Psoas muscle (tissue), 8 donors: Measurements from ENCODE around the gene KIF1A. TPM values are rescaled to one million over a fixed set of nuclear protein-coding genes. Genes with fewer than 3 reads are reported as not detected.
A peak's percentile ranks its signal among the peaks of the same experiment; 100 is the strongest.

Source experiments
- ATAC-seq, 4 donors: fragments of 200-7000 bp; cut with Tn5 transposase; one replicate each; pipeline ENCODE4 v1.9.1; 2020; ENCODE audit warnings: moderate library complexity in 3 of 4, mild to moderate bottlenecking in 2 of 4
- DNase-seq, 2 donors: peaks; one replicate each; pipeline ENCODE4 v3.0.0-alpha.2; 2020
- H3K27ac ChIP-seq: fragments of 200-600 bp; one replicate; pipeline ENCODE4 v1.8.0; 2022
- H3K27me3 ChIP-seq, 3 donors: fragments of 200-600 bp in 1 of 3; one replicate each; pipeline versions ENCODE4 v1.6.1 to v1.8.0; 2013 to 2022; ENCODE audit warnings: low read length in 2 of 3, mild to moderate bottlenecking in 2 of 3, moderate library complexity in 1 of 3; ENCODE audit not compliant: insufficient read depth in 3 of 3
- H3K36me3 ChIP-seq, 2 donors: fragments of 200-600 bp in 1 of 2; one replicate each; pipeline versions ENCODE4 v1.6.1 to v1.8.0; 2013 to 2022; ENCODE audit warnings: low read depth in 1 of 2, mild to moderate bottlenecking in 1 of 2, moderate library complexity in 1 of 2; ENCODE audit not compliant: insufficient read depth in 1 of 2
- H3K4me1 ChIP-seq: fragments of 200-600 bp; one replicate; pipeline ENCODE4 v1.8.0; 2022
- H3K4me3 ChIP-seq: fragments of 200-600 bp; one replicate; pipeline ENCODE4 v1.8.0; 2022; ENCODE audit warnings: mild to moderate bottlenecking
- H3K9me3 ChIP-seq: fragments of 200-600 bp; one replicate; pipeline ENCODE4 v1.8.0; 2022
- WGBS, 3 donors: extraction: QIAGEN DNeasy Blood & Tissue Kit; methylation state at CpG; one replicate each; pipeline versions ENCODE4 v1.1.6 to v1.1.7; 2013; 5-methylcytosine and 5-hydroxymethylcytosine counted together
- intact Hi-C, 2 donors: fragments of 100-400 bp; cut with DNase I; formaldehyde crosslinking; loops; one replicate each; pipeline versions ENCODE4 v1.11.0 to v1.14.2; 2022
- polyA plus RNA-seq, 3 donors: library from polyadenylated mRNA; stranded (reverse); fragments of 200-250 nt; gene quantifications; one replicate each; pipeline ENCODE4 v1.2.3, GENCODE V29; 2013
- total RNA-seq, 4 donors: library from RNA; stranded (reverse); fragmentation: NEBNext Ultra II Directional in 2 of 4; extraction: Animal tissue kit (Norgen Biotek cat#: 25700) in 2 of 4; gene quantifications; one replicate each; pipeline versions ENCODE4 v1.2.1 to v1.2.4, GENCODE V29; 2021 to 2023
- TF ChIP-seq, protein P1 (sequence below): fragments of 200-600 bp; IDR thresholded peaks from one replicate; pipeline ENCODE4 v1.8.0; 2022; ENCODE audit warnings: antibody characterized with exemption
- donor health status: healthy with polysubstance abuse.
- donor health status: DM: no; HTN: no; CAD: no; lungs with moderate emphysema.
- donor health status: Bipolar disorder and iron deficiency.
- donor health status: healthy.
- donor health status: DM: yes; HTN: yes; CAD: no.
- donor health status: DM: no; HTN: no; CAD: no.
- donor health status: DM: no; HTN: no; CAD: no.
- donor health status: DM: yes; HTN: yes; CAD: no.

The KIF1A gene
- total and polyA plus RNA-seq, 7 donors: 0.01 to 1.2 (median 0.12) TPM; not detected in 2

DNA sequence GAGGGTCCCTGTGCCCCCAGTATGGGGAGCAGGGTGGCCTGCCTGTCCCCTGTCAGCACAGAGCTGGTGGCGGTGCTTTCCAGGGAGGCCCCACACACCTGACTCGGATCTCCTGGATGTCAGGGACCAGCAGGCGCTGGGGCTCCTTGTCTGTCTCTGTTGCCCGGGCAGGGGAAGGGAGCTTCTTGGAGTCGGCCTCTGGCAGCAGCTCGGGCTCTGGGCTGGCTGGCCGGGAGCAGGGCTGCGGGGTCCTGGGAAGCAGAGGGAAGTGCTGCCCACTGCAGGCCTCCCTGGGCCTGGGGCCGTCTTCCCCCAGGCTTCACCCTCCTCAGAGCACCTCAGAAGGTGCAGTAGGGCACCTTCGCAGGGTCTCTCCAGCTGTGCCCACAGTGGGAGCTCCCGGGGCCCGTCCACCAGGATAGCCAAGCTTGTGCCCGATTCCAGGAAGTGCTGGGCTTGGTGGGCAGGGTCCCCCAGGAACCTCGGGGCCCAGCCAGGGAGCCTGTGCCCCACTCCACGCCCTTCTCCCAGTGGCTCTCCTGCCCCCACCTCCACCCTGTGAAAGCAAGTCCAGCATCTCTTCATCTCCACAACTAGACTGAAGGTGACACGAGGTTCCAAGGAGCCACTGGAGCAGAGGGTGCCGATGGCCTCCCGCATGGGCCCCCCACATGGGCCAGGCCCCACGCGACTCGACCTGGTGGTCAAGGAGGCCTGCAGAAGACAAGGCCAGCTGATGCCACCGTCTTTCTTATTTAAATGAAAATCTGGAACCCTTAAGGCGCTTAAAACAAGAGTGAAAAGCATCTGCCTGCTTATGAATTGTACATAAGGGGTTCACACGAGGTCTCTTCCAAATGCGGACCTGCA lies 100.1 kb downstream of the KIF1A start:
- 85 to 86% (median 86%) methylated on average over 23 to 25 of the region's 25 CpGs for WGBS, 3 donors
- no peak overlapping the region for H3K4me3 ChIP-seq
- H3K9me3 ChIP-seq: no peaks in the 10 kb centered on the region
- no peaks in the 10 kb centered on the region for H3K4me1 ChIP-seq
- H3K27ac ChIP-seq: no peak overlapping the region
- ATAC-seq: no peak
- DNase-seq: no peak
- TF ChIP-seq, protein P1, sequence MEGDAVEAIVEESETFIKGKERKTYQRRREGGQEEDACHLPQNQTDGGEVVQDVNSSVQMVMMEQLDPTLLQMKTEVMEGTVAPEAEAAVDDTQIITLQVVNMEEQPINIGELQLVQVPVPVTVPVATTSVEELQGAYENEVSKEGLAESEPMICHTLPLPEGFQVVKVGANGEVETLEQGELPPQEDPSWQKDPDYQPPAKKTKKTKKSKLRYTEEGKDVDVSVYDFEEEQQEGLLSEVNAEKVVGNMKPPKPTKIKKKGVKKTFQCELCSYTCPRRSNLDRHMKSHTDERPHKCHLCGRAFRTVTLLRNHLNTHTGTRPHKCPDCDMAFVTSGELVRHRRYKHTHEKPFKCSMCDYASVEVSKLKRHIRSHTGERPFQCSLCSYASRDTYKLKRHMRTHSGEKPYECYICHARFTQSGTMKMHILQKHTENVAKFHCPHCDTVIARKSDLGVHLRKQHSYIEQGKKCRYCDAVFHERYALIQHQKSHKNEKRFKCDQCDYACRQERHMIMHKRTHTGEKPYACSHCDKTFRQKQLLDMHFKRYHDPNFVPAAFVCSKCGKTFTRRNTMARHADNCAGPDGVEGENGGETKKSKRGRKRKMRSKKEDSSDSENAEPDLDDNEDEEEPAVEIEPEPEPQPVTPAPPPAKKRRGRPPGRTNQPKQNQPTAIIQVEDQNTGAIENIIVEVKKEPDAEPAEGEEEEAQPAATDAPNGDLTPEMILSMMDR: no peak
- H3K27me3 ChIP-seq: peaks cover 0 to 4% (median 0%) of the 10 kb centered on the region in 3 donors
- intact Hi-C loops: no loop called here
- H3K36me3 ChIP-seq: no peaks in the 10 kb centered on the region

DNA sequence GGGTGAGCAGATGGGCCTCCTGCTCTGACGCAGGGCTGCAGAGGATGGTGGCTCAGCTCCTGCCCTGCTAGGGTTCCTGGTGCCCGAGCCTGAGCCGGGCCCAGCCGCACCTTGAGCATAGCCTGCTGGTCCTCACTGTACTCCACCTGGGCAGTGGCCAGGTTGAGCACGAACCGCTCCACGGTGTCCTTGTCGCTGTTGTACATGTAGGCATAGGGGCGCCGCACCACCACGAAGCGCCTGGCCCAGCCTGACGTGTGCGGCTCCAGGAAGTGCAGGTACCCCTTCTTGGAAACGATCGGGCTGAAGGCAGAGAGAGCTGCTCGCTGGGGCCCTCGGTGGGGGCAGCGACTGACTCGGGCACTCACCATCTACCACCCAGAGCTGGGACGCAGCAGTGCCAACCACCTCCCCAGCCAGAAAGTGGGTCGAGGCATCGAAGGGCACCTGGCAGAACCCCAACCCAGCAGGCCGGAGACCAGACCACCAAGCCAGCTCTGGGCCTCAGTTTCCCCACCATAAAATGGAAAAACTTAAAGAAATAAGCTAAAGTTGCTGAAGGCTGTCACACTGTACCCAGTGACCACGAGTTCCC lies 101.0 kb downstream of the KIF1A start:
- Histone ChIP-seq H3K27me3 (peaks cover 0 to 4% (median 0%) of the 10 kb centered on the region in 3 donors), H3K9me3 (no peaks in the 10 kb centered on the region), H3K4me1 (no peaks in the 10 kb centered on the region), H3K36me3 (no peaks in the 10 kb centered on the region), H3K27ac (no peak overlapping the region), H3K4me3 (no peak overlapping the region)
- TF ChIP-seq, protein P1: no peak
- WGBS, 3 donors: 89 to 94% (median 92%) methylated on average over 25 of the region's 25 CpGs
- DNase-seq (no peak), ATAC-seq (no peak)
- intact Hi-C loops: no loop called here

DNA sequence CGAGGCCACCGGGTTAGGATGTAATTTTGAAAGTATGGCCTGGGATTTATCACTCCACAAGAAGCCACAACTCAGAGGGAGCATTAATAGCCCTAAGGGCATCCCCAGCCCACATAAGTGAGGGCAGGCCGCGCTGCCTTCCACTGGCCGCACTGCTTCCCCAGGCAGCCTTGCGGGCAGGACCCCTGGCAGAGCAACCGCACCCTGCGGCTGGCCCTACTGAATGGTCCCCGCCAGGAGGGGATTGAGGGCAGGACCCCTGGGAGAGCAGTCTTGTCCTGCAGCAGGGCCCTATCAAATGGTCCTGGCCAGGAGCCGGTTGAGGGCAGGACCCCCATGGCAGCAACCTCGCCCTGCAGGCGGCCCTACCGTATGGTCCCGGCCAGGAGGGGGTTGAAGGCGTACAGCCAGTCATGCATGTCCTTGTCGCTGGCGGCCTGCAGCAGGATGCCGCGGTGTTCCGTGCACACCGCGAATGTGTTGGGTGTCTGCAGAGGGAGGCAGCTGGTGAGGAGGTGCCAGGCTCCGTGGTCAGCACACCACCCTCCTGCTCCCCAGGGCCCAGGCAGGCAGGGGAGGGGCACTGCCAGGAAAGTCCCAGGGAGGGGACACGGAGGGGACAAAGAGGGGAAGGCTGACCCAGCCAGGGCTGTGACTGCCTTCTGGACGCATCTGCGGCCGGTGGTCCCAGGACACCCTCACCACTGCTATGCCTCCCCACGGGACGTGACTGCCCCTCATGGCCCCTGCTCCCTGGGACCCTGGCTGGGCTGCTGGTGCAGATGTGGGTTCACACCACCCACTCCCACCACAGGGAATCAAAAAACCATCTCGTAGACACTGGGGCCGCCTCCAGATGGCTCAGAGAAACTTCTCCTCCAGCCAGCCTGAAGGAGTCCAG lies 102.1 kb downstream of the KIF1A start:
- DNase-seq (peak in 1 of 2 donors; percentile 3), ATAC-seq (peak in 1 of 4 donors; percentile 7)
- Histone ChIP-seq H3K4me1 (no peaks in the 10 kb centered on the region), H3K36me3 (no peaks in the 10 kb centered on the region), H3K9me3 (no peaks in the 10 kb centered on the region), H3K4me3 (no peak overlapping the region), H3K27me3 (peaks cover 0 to under 1% (median 0%) of the 10 kb centered on the region in 3 donors), H3K27ac (no peak overlapping the region)
- TF ChIP-seq, protein P1: no peak
- 85 to 89% (median 88%) methylated on average over 29 to 31 of the region's 31 CpGs for WGBS, 3 donors
- intact Hi-C loops: no loop called here

DNA sequence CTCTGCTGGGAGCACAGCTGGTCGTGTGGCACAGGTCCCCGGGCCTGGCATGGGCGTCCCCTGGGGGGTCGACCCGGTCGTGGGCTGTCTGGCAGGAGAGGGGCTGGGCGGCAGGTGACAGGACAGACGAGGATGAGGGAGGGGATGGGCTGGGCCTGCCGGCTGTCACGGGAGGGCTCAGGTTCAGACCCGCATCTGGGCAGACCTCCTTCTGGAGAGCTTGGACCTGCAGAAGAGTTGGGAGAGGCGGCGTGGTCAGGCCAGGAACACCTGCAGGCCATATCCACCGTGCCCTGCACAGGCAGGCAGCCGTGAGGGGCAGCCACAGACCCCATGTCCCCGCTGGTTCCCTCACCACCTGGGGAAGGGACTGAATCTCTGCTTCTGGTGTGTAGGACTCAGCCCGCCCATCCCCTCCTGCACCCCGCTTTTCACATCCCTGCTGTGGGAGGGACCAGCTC lies 102.8 kb downstream of the KIF1A start:
- DNase-seq (peak in 1 of 2 donors; percentile 9), ATAC-seq (no peak)

More for the DNA sequence above, 102.8 kb downstream of the KIF1A start:
- H3K4me3 ChIP-seq: no peak overlapping the region
- H3K4me1 ChIP-seq: no peaks in the 10 kb centered on the region
- intact Hi-C loops: no loop called here
- no peaks in the 10 kb centered on the region for H3K27me3 ChIP-seq
- TF ChIP-seq, protein P1: no peak
- no peak overlapping the region for H3K27ac ChIP-seq
- H3K36me3 ChIP-seq: no peaks in the 10 kb centered on the region
- H3K9me3 ChIP-seq: no peaks in the 10 kb centered on the region
- WGBS, 3 donors: 59 to 71% (median 66%) methylated on average over 17 to 18 of the region's 18 CpGs
